H9 (cell line): ENCODE data around the gene SCAF4. TPM values are rescaled to one million over a fixed set of nuclear protein-coding genes. Genes with fewer than 3 reads are reported as not detected.
"Not testable (repeated sequence)": the region's sequence is repeated elsewhere in the genome, so short reads cannot be mapped to it uniquely, and the experiment has no call there.

ENCODE experiments used
- DNase-seq: peaks from one replicate; pipeline ENCODE4 v3.0.0-alpha.2; 2017
- H2AFZ ChIP-seq: one replicate; pipeline ENCODE4 v1.6.1; 2013; ENCODE audit warnings: mild to moderate bottlenecking, low read length, control low read depth, moderate library complexity
- H2AK5ac ChIP-seq: 2 replicates; pipeline ENCODE4 v1.6.1; 2013; ENCODE audit warnings: low read length, control low read depth, mixed read lengths; ENCODE audit not compliant: insufficient read length
- H2BK120ac ChIP-seq: one replicate; pipeline ENCODE4 v1.6.1; 2013; ENCODE audit warnings: low read depth, mild to moderate bottlenecking, low read length, control low read depth, inconsistent platforms; ENCODE audit not compliant: poor library complexity, severe bottlenecking
- H2BK12ac ChIP-seq: 2 replicates; pipeline ENCODE4 v1.6.1; 2013; ENCODE audit warnings: low read length, control low read depth, mixed read lengths, low read depth; ENCODE audit not compliant: insufficient read length
- H2BK15ac ChIP-seq: 2 replicates; pipeline ENCODE4 v1.6.1; 2013; ENCODE audit warnings: low read depth, low read length, control low read depth
- H2BK20ac ChIP-seq: one replicate; pipeline ENCODE4 v1.6.1; 2013; ENCODE audit warnings: low read depth, mild to moderate bottlenecking, low read length, control low read depth, inconsistent platforms; ENCODE audit not compliant: poor library complexity, severe bottlenecking
- H2BK5ac ChIP-seq: 2 replicates; pipeline ENCODE4 v1.6.1; 2013; ENCODE audit warnings: low read length, control low read depth, mixed read lengths; ENCODE audit not compliant: insufficient read length
- H3K14ac ChIP-seq: 2 replicates; pipeline ENCODE4 v1.6.1; 2013; ENCODE audit warnings: low read length, control low read depth; ENCODE audit not compliant: insufficient read depth
- H3K18ac ChIP-seq: 2 replicates; pipeline ENCODE4 v1.6.1; 2013; ENCODE audit warnings: low read depth, mild to moderate bottlenecking, mixed read lengths, low read length, control low read depth; ENCODE audit not compliant: insufficient read length
- H3K23ac ChIP-seq: 2 replicates; pipeline ENCODE4 v1.6.1; 2013; ENCODE audit warnings: low read length, control low read depth, mixed read lengths, low read depth; ENCODE audit not compliant: insufficient read length
- H3K23me2 ChIP-seq: 2 replicates; pipeline ENCODE4 v1.6.1; 2013; ENCODE audit warnings: low read depth, mild to moderate bottlenecking, mixed read lengths, low read length, control low read depth; ENCODE audit not compliant: insufficient read length, poor library complexity, severe bottlenecking
- H3K27ac ChIP-seq: 2 replicates; pipeline ENCODE4 v1.5.1; 2013; ENCODE audit warnings: low read length, control low read depth, mixed read lengths, low read depth; ENCODE audit not compliant: insufficient read length
- H3K27me3 ChIP-seq: 2 replicates; pipeline ENCODE4 v1.6.1; 2013; ENCODE audit warnings: low read length, control low read depth, inconsistent platforms; ENCODE audit not compliant: insufficient read depth
- H3K4ac ChIP-seq: 2 replicates; pipeline ENCODE4 v1.6.1; 2013; ENCODE audit warnings: low read depth, mild to moderate bottlenecking, control low read depth, inconsistent platforms, low read length, moderate library complexity
- H3K4me1 ChIP-seq: 2 replicates; pipeline ENCODE4 v1.6.1; 2013; ENCODE audit warnings: low read length, control low read depth, inconsistent platforms; ENCODE audit not compliant: insufficient read depth
- H3K4me2 ChIP-seq: 2 replicates; pipeline ENCODE4 v1.6.1; 2013; ENCODE audit warnings: low read length, control low read depth, mixed read lengths; ENCODE audit not compliant: insufficient read length, insufficient read depth
- H3K56ac ChIP-seq: 2 replicates; pipeline ENCODE4 v1.6.1; 2013; ENCODE audit warnings: low read depth, mild to moderate bottlenecking, mixed read lengths, low read length, control low read depth; ENCODE audit not compliant: insufficient read length
- H3K79me1 ChIP-seq: 2 replicates; pipeline ENCODE4 v1.6.1; 2013; ENCODE audit warnings: low read depth, mild to moderate bottlenecking, moderate library complexity, low read length, control low read depth, inconsistent platforms; ENCODE audit not compliant: insufficient read depth, poor library complexity, severe bottlenecking
- H3K79me2 ChIP-seq: 2 replicates; pipeline ENCODE4 v1.6.1; 2013; ENCODE audit warnings: low read length, control low read depth, inconsistent platforms; ENCODE audit not compliant: insufficient read depth
- H3K9ac ChIP-seq: 2 replicates; pipeline ENCODE4 v1.6.1; 2013; ENCODE audit warnings: low read length, control low read depth, mixed read lengths; ENCODE audit not compliant: insufficient read length; ENCODE audit errors: extremely low read depth
- H3K9me3 ChIP-seq: one replicate; pipeline ENCODE4 v1.6.1; 2013; ENCODE audit warnings: low read depth, low read length, inconsistent platforms; ENCODE audit not compliant: control insufficient read depth
- H3T11ph ChIP-seq: one replicate; pipeline ENCODE4 v1.6.1; 2013; ENCODE audit warnings: mild to moderate bottlenecking, low read length, control low read depth, inconsistent platforms
- H4K20me1 ChIP-seq: one replicate; pipeline ENCODE4 v1.6.1; 2013; ENCODE audit not compliant: control insufficient read depth, insufficient read length, insufficient read depth
- H4K5ac ChIP-seq: 2 replicates; pipeline ENCODE4 v1.6.1; 2013; ENCODE audit warnings: low read depth, mild to moderate bottlenecking, mixed read lengths, low read length, control low read depth; ENCODE audit not compliant: insufficient read length
- H4K8ac ChIP-seq: replicated peaks from 2 replicates; pipeline ENCODE4 v1.6.1; 2013; ENCODE audit warnings: low read length, control low read depth, mixed read lengths, low read depth; ENCODE audit not compliant: insufficient read length
- H4K91ac ChIP-seq: 2 replicates; pipeline ENCODE4 v1.6.1; 2013; ENCODE audit warnings: low read depth, mild to moderate bottlenecking, moderate library complexity, mixed read lengths, low read length, control low read depth; ENCODE audit not compliant: insufficient read length
- H3K27ac Mint-ChIP-seq, 3 experiments: 2 replicates in 2 of 3; 3 replicates in 1 of 3; pipeline ENCODE4 v1.8.0; 2020 to 2021; ENCODE audit warnings: mixed read lengths in 3 of 3, mild to moderate bottlenecking in 1 of 3, moderate library complexity in 1 of 3
- H3K27me3 Mint-ChIP-seq: 2 replicates; pipeline ENCODE4 v1.8.0; 2021; ENCODE audit warnings: low read depth, mild to moderate bottlenecking, moderate library complexity, mixed read lengths
- H3K36me3 Mint-ChIP-seq, 3 experiments: 2 replicates in 2 of 3; 3 replicates in 1 of 3; pipeline ENCODE4 v1.8.0; 2020 to 2021; ENCODE audit warnings: low read depth in 3 of 3, mixed read lengths in 3 of 3; ENCODE audit not compliant: insufficient read depth in 1 of 3
- H3K4me1 Mint-ChIP-seq, 2 experiments: 2 replicates each; pipeline ENCODE4 v1.8.0; 2020; ENCODE audit warnings: mixed read lengths in 2 of 2
- H3K4me3 Mint-ChIP-seq, 2 experiments: 2 replicates in 1 of 2; 3 replicates in 1 of 2; pipeline ENCODE4 v1.8.0; 2020 to 2021; ENCODE audit warnings: mild to moderate bottlenecking in 2 of 2, mixed read lengths in 2 of 2, moderate library complexity in 1 of 2
- H3K9me3 Mint-ChIP-seq, 2 experiments: 2 replicates in 1 of 2; 3 replicates in 1 of 2; pipeline ENCODE4 v1.8.0; 2020; ENCODE audit warnings: mild to moderate bottlenecking in 2 of 2, mixed read lengths in 2 of 2, moderate library complexity in 1 of 2
- CTCF ChIP-seq: fragments of 200-600 bp; sonication (generic); conservative IDR thresholded peaks from 3 replicates; pipeline ENCODE4 v1.8.0; 2021; ENCODE audit warnings: antibody characterized with exemption, mild to moderate bottlenecking
- WGBS: extraction: QIAGEN DNeasy Blood & Tissue Kit; methylation state at CpG from one replicate; pipeline ENCODE4 v1.1.7; 2013; ENCODE audit warnings: missing lambda C conversion rate, low lambda C conversion rate, mixed read lengths; ENCODE audit not compliant: insufficient read length; ENCODE audit errors: extremely low coverage; 5-methylcytosine and 5-hydroxymethylcytosine counted together
- total RNA-seq: library from RNA; stranded (reverse); gene quantifications from 2 replicates; pipeline ENCODE4 v1.2.1, GENCODE V29; 2021

SCAF4 gene
- total RNA-seq, 1 experiment from 2014 or later: 76.8 TPM

DNA sequence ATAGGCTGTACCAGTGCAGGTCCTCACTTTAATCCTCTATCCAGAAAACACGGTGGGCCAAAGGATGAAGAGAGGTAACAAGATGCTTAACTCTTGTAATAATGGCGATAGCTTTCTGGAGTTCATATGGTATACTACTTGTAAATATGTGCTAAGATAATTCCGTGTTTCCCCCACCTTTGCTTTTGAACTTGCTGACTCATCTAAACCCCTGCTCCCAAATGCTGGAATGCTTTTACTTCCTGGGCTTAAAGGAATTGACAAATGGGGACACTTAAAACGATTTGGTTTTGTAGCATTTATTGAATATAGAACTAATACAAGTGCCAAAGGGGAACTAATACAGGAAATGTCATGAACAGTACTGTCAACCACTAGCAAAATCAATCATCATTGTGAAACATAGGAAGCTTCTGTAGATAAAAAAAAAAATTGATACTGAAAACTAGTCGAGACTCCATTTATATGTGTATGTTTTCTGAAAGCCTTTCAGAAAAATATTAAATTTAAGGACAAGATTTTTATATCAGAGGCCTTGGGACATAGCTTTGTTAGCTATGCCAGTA, 65.4 kb downstream of the SCAF4 start:
- Mint-ChIP-seq H3K9me3 (no peaks in the 10 kb centered on the region), H3K27me3 (no peaks in the 10 kb centered on the region), H3K36me3 (peaks cover 33 to 58% (median 54%) of the 10 kb centered on the region in 3 experiments), H3K27ac (peak overlapping the region in 1 of 3 experiments; percentile 84; a peak in 3 of 7 replicates), H3K4me3 (no peak overlapping the region), H3K4me1 (peaks cover 38 to 55% of the 10 kb centered on the region in 2 experiments)
- Histone ChIP-seq H3K18ac (no peak overlapping the region), H3K79me2 (peaks cover 8% of the 10 kb centered on the region; the same call in 1 of the 2 replicates), H3T11ph (no peak overlapping the region), H2BK120ac (no peak overlapping the region), H2BK12ac (no peak overlapping the region), H3K27me3 (no peaks in the 10 kb centered on the region), H3K23me2 (no peaks in the 10 kb centered on the region), H3K4me1 (no peaks in the 10 kb centered on the region), H4K5ac (no peak overlapping the region), H2BK20ac (no peak overlapping the region), H2BK5ac (no peak overlapping the region), H4K91ac (no peak overlapping the region), H4K8ac (no peak overlapping the region), H3K4ac (no peak overlapping the region), H2AFZ (no peak overlapping the region), H3K56ac (no peak overlapping the region), H4K20me1 (no peaks in the 10 kb centered on the region), H3K9me3 (no peaks in the 10 kb centered on the region), H3K9ac (no peak overlapping the region), H3K27ac (peak overlapping the region; percentile 36), H3K4me2 (no peak overlapping the region), H3K79me1 (peaks cover 4% of the 10 kb centered on the region), H3K14ac (no peak overlapping the region), H2BK15ac (no peak overlapping the region), H2AK5ac (no peak overlapping the region), H3K23ac (no peak overlapping the region)
- no CpG with 5 or more reads among the region's 5 CpGs for WGBS
- no peak for DNase-seq
- no peak for TF ChIP-seq CTCF

- not testable (repeated sequence) for H4K20me1 ChIP-seq
These were observed 66.0 kb downstream of the SCAF4 start for GRCh38 chr21:31665869-31666268.

More at GRCh38 chr21:31665869-31666268, 66.0 kb downstream of the SCAF4 start:
- not testable (repeated sequence) for H2BK120ac ChIP-seq, H3K56ac ChIP-seq, H2BK15ac ChIP-seq, H3K9me3 Mint-ChIP-seq, H2BK12ac ChIP-seq, H3K79me1 ChIP-seq, H2AFZ ChIP-seq, H4K5ac ChIP-seq, H3K4me1 ChIP-seq, H3K27me3 Mint-ChIP-seq, H3K4me2 ChIP-seq, H3K23ac ChIP-seq, H2AK5ac ChIP-seq, H3K27me3 ChIP-seq, H3K9ac ChIP-seq, H3K4ac ChIP-seq, H4K91ac ChIP-seq, H3K27ac ChIP-seq, DNase-seq, H3K14ac ChIP-seq, H2BK5ac ChIP-seq, H2BK20ac ChIP-seq, H4K8ac ChIP-seq, H3K18ac ChIP-seq, H3K23me2 ChIP-seq, H3K4me3 Mint-ChIP-seq, H3T11ph ChIP-seq, H3K9me3 ChIP-seq
- peaks cover 11% of the 10 kb centered on the region; the same call in 1 of the 2 replicates for H3K79me2 ChIP-seq
- Mint-ChIP-seq H3K36me3 (peaks cover 37 to 59% (median 55%) of the 10 kb centered on the region in 3 experiments), H3K4me1 (peaks cover 39 to 56% of the 10 kb centered on the region in 2 experiments), H3K27ac (peak overlapping the region in 1 of 3 experiments; percentile 35; a peak in 2 of 7 replicates)
- WGBS: no CpG with 5 or more reads among the region's 4 CpGs
